OCI-LY3 (cell line): ENCODE measurements around the gene KIF6.

Experiments
- H2AFZ ChIP-seq: fragments of 200-600, 300-600 bp; shearing (Covaris generic); 2 replicates; pipeline ENCODE4 v1.6.0; 2014; ENCODE audit warnings: antibody characterized with exemption, low read depth, low read length
- H3K27ac ChIP-seq: fragments of 200-600, 300-600 bp; sonication (generic); 2 replicates; pipeline ENCODE4 v1.5.1; 2014; ENCODE audit warnings: mild to moderate bottlenecking, low read length, moderate library complexity, mixed read lengths
- H3K27me3 ChIP-seq: fragments of 200-600, 300-600 bp; sonication (generic); 2 replicates; pipeline ENCODE4 v1.6.1; 2014; ENCODE audit warnings: low read depth, low read length, mixed read lengths
- H3K36me3 ChIP-seq: fragments of 200-600, 300-600 bp; sonication (generic); replicated peaks from 2 replicates; pipeline ENCODE3; 2014; ENCODE audit warnings: low read depth, low read length, mixed read lengths
- H3K4me1 ChIP-seq: fragments of 300-600, 200-600 bp; sonication (generic); 2 replicates; pipeline ENCODE4 v1.6.1; 2014; ENCODE audit warnings: low read length, mixed read lengths
- H3K4me2 ChIP-seq: fragments of 200-600, 300-600 bp; sonication (generic); 2 replicates; pipeline ENCODE4 v1.6.1; 2014; ENCODE audit warnings: low read length, mixed read lengths
- H3K4me3 ChIP-seq: fragments of 300-600, 200-600 bp; sonication (generic); 2 replicates; pipeline ENCODE4 v1.5.1; 2014; ENCODE audit warnings: antibody characterized with exemption, mild to moderate bottlenecking, low read length, moderate library complexity
- H3K79me2 ChIP-seq: fragments of 300-600, 200-600 bp; shearing (Covaris generic); 2 replicates; pipeline ENCODE4 v1.6.1; 2014; ENCODE audit warnings: mild to moderate bottlenecking, low read length, mixed read lengths
- H3K9ac ChIP-seq: fragments of 300-600, 200-600 bp; shearing (Covaris generic); 2 replicates; pipeline ENCODE4 v1.6.0; 2014; ENCODE audit warnings: mild to moderate bottlenecking, low read length, moderate library complexity
- H3K9me3 ChIP-seq: fragments of 200-600, 300-600 bp; shearing (Covaris generic); 2 replicates; pipeline ENCODE4 v1.6.1; 2014; ENCODE audit warnings: low read length, mixed read lengths; ENCODE audit not compliant: insufficient read depth
- H4K20me1 ChIP-seq: fragments of 200-600, 300-600 bp; sonication (generic); 2 replicates; pipeline ENCODE4 v1.6.1; 2016; ENCODE audit warnings: low read length, mixed read lengths; ENCODE audit not compliant: insufficient read depth
- EZH2phosphoT487 ChIP-seq: fragments of 200-600 bp; shearing (Covaris generic); IDR thresholded peaks from 2 replicates; pipeline ENCODE4 v1.6.1; 2018; ENCODE audit warnings: antibody characterized with exemption, mixed run types, low read depth
- TF ChIP-seq, protein P1 (sequence below): fragments of 200-600, 300-600 bp; sonication (generic); IDR thresholded peaks from 2 replicates; pipeline ENCODE4 v1.5.1; 2014; ENCODE audit warnings: antibody characterized with exemption, low read length, low read depth

KIF6 gene

DNA sequence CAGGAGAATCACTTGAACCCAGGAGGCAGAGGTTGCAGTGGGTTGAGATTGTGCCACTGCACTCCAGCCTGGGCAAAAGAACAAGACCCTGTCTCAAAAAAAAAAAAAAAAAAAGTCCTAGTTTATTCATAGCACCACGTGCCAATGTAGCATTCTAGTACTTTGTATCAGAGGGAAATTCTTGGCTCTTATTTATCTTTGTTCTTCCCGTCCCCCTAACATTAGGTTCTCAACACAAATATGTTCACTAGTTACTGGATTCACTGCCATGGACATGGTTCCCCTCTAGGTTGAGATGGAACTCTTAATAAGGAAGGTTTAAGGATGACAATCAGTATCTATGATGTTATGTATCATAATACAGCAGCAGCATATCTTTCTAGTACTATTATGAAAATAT is 178.5 kb downstream of the KIF6 start:
- Histone ChIP-seq H3K4me1 (no peaks in the 10 kb centered on the region), H3K27ac (no peak overlapping the region), H3K36me3 (no peaks in the 10 kb centered on the region), H3K9ac (no peak overlapping the region), H3K79me2 (no peaks in the 10 kb centered on the region), H2AFZ (no peak overlapping the region), H3K9me3 (no peaks in the 10 kb centered on the region), H3K4me3 (no peak overlapping the region), H4K20me1 (no peaks in the 10 kb centered on the region), H3K4me2 (no peak overlapping the region), H3K27me3 (no peaks in the 10 kb centered on the region)
- TF ChIP-seq, protein P1, sequence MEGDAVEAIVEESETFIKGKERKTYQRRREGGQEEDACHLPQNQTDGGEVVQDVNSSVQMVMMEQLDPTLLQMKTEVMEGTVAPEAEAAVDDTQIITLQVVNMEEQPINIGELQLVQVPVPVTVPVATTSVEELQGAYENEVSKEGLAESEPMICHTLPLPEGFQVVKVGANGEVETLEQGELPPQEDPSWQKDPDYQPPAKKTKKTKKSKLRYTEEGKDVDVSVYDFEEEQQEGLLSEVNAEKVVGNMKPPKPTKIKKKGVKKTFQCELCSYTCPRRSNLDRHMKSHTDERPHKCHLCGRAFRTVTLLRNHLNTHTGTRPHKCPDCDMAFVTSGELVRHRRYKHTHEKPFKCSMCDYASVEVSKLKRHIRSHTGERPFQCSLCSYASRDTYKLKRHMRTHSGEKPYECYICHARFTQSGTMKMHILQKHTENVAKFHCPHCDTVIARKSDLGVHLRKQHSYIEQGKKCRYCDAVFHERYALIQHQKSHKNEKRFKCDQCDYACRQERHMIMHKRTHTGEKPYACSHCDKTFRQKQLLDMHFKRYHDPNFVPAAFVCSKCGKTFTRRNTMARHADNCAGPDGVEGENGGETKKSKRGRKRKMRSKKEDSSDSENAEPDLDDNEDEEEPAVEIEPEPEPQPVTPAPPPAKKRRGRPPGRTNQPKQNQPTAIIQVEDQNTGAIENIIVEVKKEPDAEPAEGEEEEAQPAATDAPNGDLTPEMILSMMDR, result no peak
- TF ChIP-seq EZH2phosphoT487, result no peak

DNA sequence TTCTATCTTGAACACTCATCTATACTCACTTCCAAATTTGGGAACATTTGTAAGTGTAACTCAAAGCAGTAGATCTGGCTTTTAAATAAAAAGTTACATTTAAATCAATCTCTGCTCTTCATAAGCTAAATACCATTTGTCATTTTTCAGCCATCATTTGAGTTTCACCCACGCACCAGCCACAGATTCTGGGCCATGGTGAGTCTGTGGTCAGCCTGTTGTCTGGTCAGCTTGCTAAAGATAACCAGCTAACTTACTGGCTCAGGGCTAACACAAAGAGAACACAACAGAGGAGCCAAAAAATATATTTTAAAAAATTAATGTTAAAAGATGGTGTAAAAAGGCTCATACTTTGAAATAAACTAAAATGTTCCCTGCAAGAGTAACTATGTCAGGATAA is 181.3 kb downstream of the KIF6 start:
- H2AFZ ChIP-seq, result no peak overlapping the region
- H3K36me3 ChIP-seq, result no peaks in the 10 kb centered on the region
- H3K4me1 ChIP-seq, result no peaks in the 10 kb centered on the region
- no peaks in the 10 kb centered on the region for H4K20me1 ChIP-seq
- TF ChIP-seq, protein P1, result no peak
- TF ChIP-seq EZH2phosphoT487, result no peak
- H3K4me2 ChIP-seq, result no peak overlapping the region
- no peaks in the 10 kb centered on the region for H3K27me3 ChIP-seq
- no peaks in the 10 kb centered on the region for H3K9me3 ChIP-seq
- no peak overlapping the region for H3K27ac ChIP-seq
- no peak overlapping the region for H3K4me3 ChIP-seq
- no peak overlapping the region for H3K9ac ChIP-seq
- no peaks in the 10 kb centered on the region for H3K79me2 ChIP-seq

DNA sequence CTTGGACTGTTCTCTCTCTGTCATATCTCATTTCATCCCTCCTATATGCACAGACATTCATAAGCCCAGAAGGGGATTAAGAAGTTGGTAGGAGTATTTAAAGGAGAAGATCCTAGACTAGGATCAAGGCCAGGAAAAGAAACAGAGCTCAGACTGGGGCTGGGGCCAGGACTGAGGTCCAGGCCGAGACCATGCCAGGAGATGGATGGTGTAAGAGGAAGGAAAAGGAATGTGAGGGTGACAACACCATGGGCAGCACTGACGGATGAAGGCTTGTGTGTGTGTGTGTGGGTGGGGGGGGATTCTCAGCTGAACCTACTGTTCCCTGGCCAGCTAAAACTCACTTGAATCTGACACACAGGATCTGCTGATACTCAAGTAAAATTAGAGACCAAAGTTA is 182.1 kb downstream of the KIF6 start:
- Histone ChIP-seq H3K27me3 (no peaks in the 10 kb centered on the region), H3K4me2 (no peak overlapping the region), H3K36me3 (no peaks in the 10 kb centered on the region), H2AFZ (no peak overlapping the region), H3K4me3 (no peak overlapping the region), H3K27ac (no peak overlapping the region), H3K9ac (no peak overlapping the region), H3K4me1 (no peaks in the 10 kb centered on the region), H4K20me1 (no peaks in the 10 kb centered on the region), H3K9me3 (no peaks in the 10 kb centered on the region), H3K79me2 (no peaks in the 10 kb centered on the region)
- TF ChIP-seq, protein P1, result no peak
- no peak for TF ChIP-seq EZH2phosphoT487

DNA sequence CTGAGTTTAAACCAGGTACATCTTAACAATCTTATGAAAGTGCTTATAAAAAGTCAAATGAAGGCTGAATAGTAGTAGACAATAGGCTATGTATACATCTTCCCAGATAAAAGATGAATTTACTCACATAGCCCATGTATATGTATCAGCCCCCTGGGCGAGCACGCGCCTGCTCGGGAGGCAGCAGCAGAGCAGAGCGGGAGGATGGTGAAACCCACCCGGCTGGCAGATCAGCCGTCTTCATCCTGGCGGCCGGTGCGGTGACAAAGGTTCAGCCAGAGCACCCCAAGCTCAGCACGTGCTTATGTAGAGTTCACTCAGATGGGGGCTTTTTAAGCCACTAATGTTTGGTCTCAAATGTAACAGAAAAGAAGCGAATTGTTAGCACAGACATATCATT is 184.8 kb downstream of the KIF6 start:
- Histone ChIP-seq H3K27me3 (no peaks in the 10 kb centered on the region), H3K9me3 (no peaks in the 10 kb centered on the region), H3K4me3 (no peak overlapping the region), H3K4me2 (no peak overlapping the region), H3K4me1 (no peaks in the 10 kb centered on the region), H2AFZ (no peak overlapping the region), H4K20me1 (no peaks in the 10 kb centered on the region), H3K36me3 (no peaks in the 10 kb centered on the region), H3K79me2 (no peaks in the 10 kb centered on the region), H3K9ac (no peak overlapping the region), H3K27ac (no peak overlapping the region)
- TF ChIP-seq, protein P1, result no peak
- no peak for TF ChIP-seq EZH2phosphoT487
